Activated CD4-positive, CD25-positive, alpha-beta regulatory T cell treated with anti-CD3 and anti-CD28 coated beads, Interleukin-2, amount 50 U/mL, for 16 hours (primary cell): ENCODE results near the gene VMP1.
"Not testable (repeated sequence)": the region's sequence is repeated elsewhere in the genome, so short reads cannot be mapped to it uniquely, and the experiment has no call there.

Experiments used
- DNase-seq: peaks from one replicate; pipeline ENCODE4 v3.0.0-alpha.2; 2020; ENCODE audit warnings: low read depth, low spot score

The VMP1 gene

GRCh38 chr17:59753522-59754467, 46.3 kb downstream of the VMP1 start:
- no peak for DNase-seq

GRCh38 chr17:59754552-59754951, 47.1 kb downstream of the VMP1 start:
- no peak for DNase-seq

DNA sequence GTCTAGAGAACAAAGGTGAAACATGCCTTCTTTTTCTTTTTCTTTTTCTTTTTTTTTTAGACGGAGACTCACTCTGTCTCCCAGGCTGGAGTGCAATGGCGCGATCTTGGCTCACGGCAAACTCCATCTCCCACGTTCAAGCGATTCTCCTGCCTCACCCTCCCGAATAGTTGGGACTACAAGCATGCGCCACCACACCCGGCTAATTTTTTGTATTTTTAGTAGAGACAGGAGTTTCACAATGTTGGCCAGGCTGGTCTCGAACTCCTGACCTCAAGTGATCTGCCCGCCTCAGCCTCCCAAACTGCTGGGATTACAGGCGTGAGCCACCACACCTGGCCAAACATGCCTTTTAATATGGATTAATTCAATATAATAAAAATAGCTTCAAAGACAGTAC, 47.6 kb downstream of the VMP1 start:
- not testable (repeated sequence) for DNase-seq

- DNase-seq = no peak
Measured at GRCh38 chr17:59756236-59756818, 48.9 kb downstream of the VMP1 start.

DNA sequence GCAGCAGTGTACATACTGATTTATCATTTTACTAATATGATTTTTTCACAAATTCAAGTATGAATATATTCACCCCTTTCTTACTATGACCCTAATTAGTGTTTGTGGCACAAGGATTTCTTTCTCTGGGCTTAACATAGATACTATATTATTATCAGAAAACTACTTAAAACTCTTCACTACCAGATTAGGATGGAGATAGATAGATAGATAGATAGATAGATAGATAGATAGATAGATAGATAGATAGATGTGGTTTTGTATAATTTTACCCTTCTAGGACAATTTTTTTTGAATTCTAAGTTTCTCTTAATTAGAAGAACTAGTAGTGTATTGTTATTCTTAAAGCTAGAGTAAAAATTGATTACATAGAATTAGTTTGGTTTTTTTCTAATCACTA, 49.6 kb downstream of the VMP1 start:
- DNase-seq = no peak

DNA sequence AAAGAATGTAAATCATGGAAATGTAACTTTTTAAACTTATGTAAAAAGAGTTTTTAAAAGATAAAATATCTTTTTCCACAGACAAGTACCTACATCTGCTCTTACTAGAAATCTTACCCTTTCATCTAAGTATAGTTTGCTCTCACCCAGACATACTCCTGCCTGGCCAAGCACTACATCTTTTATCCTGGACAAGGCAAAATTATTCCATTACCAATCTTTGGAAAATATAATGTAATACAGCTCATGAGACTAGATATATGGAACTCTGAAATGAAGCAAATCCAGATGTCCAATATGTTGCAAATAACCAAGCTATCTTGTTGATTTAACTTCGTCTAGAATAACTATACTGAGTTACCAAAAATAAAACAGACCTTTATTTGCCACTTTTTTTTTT, 50.0 kb downstream of the VMP1 start:
- DNase-seq = no peak

- DNase-seq = no peak
Measured at GRCh38 chr17:59757881-59758385, 50.5 kb downstream of the VMP1 start.

- not testable (repeated sequence) for DNase-seq
Measured at GRCh38 chr17:59758998-59759651, 51.7 kb downstream of the VMP1 start.

DNA sequence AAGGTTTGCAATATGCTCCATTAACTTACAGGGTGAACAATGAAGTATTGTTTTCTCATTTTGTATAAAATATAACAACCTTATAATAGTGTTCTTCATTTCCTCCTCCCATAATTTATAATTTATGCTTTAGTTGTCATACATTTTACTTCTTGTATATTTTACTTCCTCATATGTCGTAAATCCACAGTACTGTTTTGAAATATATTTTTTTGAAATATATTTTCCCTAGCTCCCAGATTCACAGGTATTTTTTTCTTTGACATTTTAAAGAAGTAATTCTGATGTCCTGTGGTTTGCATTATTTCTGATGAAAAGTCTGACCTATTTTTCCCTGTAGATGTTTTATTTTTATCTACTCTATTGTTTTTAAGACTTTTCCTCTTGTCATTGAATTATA, 52.7 kb downstream of the VMP1 start:
- DNase-seq = no peak

- no peak for DNase-seq
Measured at GRCh38 chr17:59761385-59762048, 54.1 kb downstream of the VMP1 start.

DNA sequence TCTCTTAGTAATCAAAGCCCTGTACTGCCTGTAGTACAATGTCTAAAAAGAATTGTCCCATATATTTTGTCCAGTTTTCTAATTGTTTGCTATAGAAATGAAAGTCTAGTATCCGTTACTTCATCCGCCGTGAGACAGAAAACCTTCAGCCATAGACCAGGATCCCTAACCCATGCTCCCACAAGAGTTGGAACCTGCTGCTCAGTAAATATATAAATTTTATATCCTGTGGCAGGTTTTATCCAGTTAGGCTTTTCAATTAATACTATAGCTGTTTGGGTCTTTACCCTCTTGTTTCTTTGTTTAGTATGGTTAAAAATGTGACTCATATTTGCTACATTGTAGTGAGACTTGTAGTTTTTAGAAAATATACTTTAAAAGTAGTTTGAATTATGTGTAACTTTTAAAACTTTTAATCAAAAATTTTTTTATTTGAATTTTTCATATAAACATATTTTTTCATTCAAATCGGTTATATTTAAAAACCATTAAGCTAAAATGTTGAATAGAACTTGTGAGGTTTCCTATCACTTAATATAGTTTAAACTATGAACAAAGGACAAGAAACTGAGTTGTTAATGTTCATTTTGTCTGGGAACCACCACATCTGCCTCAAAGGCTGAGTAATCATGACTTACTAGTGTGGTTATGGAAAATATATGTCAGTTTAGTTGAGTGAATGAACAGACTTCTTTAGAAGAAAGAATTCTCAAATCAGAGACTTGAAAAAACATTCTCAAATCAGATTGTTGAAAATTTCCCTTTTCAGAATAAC, 54.8 kb downstream of the VMP1 start:
- no peak for DNase-seq

- DNase-seq = no peak
Measured at GRCh38 chr17:59762824-59763374, 55.4 kb downstream of the VMP1 start.

GRCh38 chr17:59763861-59764260, 56.4 kb downstream of the VMP1 start:
- no peak for DNase-seq

- DNase-seq = no peak
Measured at GRCh38 chr17:59764292-59764741, 56.9 kb downstream of the VMP1 start.

DNA sequence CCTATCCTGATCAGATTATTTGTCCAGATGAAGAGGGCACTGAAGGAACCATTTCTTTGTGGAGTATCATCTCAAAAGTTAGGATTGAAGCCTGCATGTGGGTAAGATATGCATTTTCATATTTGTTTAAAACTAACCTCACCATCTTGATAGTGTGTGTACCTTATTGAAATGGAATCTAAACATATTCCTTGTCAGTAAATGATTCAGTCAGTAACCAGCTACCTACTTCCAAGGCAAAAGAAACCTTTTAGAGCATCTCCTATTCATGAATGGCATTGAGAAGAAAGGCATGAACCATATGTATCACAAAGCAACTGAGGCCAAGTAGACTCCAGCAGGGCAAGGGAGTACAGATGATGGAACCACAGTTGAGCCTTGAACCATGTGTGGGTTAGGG, 57.6 kb downstream of the VMP1 start:
- DNase-seq = no peak

- no peak for DNase-seq
Measured at GRCh38 chr17:59766491-59766890, 59.0 kb downstream of the VMP1 start.

DNA sequence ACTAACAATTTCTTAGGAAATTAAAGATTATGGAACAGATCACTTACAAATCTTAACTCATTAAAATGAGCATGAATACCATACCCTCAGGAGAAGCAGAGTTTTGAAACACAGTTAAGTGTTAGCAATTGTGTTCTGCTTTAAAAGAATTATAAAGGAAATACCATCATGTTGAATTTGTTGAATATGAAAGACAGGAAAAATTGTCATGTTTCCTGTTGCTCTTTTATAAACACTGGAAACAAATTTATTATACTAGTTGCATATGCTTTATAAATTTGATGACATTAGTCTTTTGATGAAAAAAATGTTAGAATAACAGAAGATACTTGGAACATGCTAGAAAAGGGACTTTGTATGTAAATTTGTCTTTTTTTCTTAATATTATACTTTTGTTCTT, 59.7 kb downstream of the VMP1 start:
- DNase-seq = no peak

- DNase-seq = no peak
Measured at GRCh38 chr17:59769887-59770286, 62.4 kb downstream of the VMP1 start.

GRCh38 chr17:59771093-59771492, 63.6 kb downstream of the VMP1 start:
- DNase-seq = no peak

- DNase-seq = no peak
Measured at GRCh38 chr17:59775786-59776350, 68.4 kb downstream of the VMP1 start.
